HepG2 (cell line): Measurements from ENCODE around the gene TGFBI. TPM values are rescaled to one million over a fixed set of nuclear protein-coding genes. Genes with fewer than 3 reads are reported as not detected.

Experiments used
- AGO2 ChIP-seq: fragments of 200-400 bp; formaldehyde crosslinking; optimal IDR thresholded peaks from 2 replicates; pipeline ENCODE3; 2017; ENCODE audit warnings: mild to moderate bottlenecking, low read depth, low read length, moderate library complexity
- ATM ChIP-seq: fragments of 450-650 bp; IDR thresholded peaks from 2 replicates; pipeline ENCODE4 v1.7.1; 2017; ENCODE audit warnings: mild to moderate bottlenecking, borderline replicate concordance
- BRD4 ChIP-seq: sonication (generic); formaldehyde crosslinking; IDR thresholded peaks from 2 replicates; pipeline ENCODE4 v1.4.0; 2020; ENCODE audit warnings: missing genetic modification reagents
- ERF ChIP-seq: IDR thresholded peaks from 2 replicates; pipeline ENCODE4 v1.6.1; 2018; ENCODE audit warnings: missing biosample characterization, missing genetic modification reagents
- FOXC1 ChIP-seq: sonication (generic); formaldehyde crosslinking; IDR thresholded peaks from 2 replicates; pipeline ENCODE4 v1.8.0; 2022; ENCODE audit warnings: mild to moderate bottlenecking, missing genetic modification reagents, borderline replicate concordance
- HNRNPUL1 ChIP-seq: fragments of 200-400 bp; formaldehyde crosslinking; IDR thresholded peaks from 2 replicates; pipeline ENCODE4 v1.6.1; 2017; ENCODE audit warnings: low read depth, mild to moderate bottlenecking, low read length, moderate library complexity
- KAT2B ChIP-seq: fragments of 150-350 bp; IDR thresholded peaks from 2 replicates; pipeline ENCODE4 v1.6.1; 2014; ENCODE audit warnings: low read depth, low read length, borderline replicate concordance
- MZF1 ChIP-seq: sonication (generic); formaldehyde crosslinking; IDR thresholded peaks from 2 replicates; pipeline ENCODE4 v1.8.1; 2023; ENCODE audit warnings: mild to moderate bottlenecking, missing genetic modification reagents, borderline replicate concordance
- NCOA2 ChIP-seq: sonication (generic); formaldehyde crosslinking; IDR thresholded peaks from 2 replicates; pipeline ENCODE4 v1.8.0; 2022; ENCODE audit warnings: inconsistent platforms
- PCBP1 ChIP-seq: fragments of 200-400 bp; formaldehyde crosslinking; IDR thresholded peaks from 2 replicates; pipeline ENCODE4 v1.6.1; 2017; ENCODE audit warnings: mild to moderate bottlenecking, low read depth, low read length, borderline replicate concordance
- SAP130 ChIP-seq: IDR thresholded peaks from 2 replicates; pipeline ENCODE4 v1.6.1; 2016; ENCODE audit warnings: low read depth
- SMC3 ChIP-seq: IDR thresholded peaks from 2 replicates; pipeline ENCODE4 v1.6.1; 2011; ENCODE audit warnings: low read length, improper control_type of control experiment
- TARDBP ChIP-seq: sonication (generic); formaldehyde crosslinking; IDR thresholded peaks from 2 replicates; pipeline ENCODE4 v1.8.0; 2022; ENCODE audit warnings: mild to moderate bottlenecking, missing genetic modification reagents
- TEAD3 ChIP-seq: optimal IDR thresholded peaks from 2 replicates; pipeline ENCODE3; 2016; ENCODE audit warnings: borderline replicate concordance
- ZFP82 ChIP-seq: sonication (generic); formaldehyde crosslinking; IDR thresholded peaks from 2 replicates; pipeline ENCODE4 v1.5.1; 2020; ENCODE audit warnings: mild to moderate bottlenecking, missing genetic modification reagents, borderline replicate concordance
- ZNF367 ChIP-seq: sonication (generic); formaldehyde crosslinking; IDR thresholded peaks from 2 replicates; pipeline ENCODE4 v1.4.0; 2020; ENCODE audit warnings: missing genetic modification reagents, borderline replicate concordance
- ZNF724P ChIP-seq: sonication (generic); formaldehyde crosslinking; IDR thresholded peaks from 2 replicates; pipeline ENCODE4 v1.8.0; 2022; ENCODE audit warnings: missing genetic modification reagents, borderline replicate concordance
- polyA plus RNA-seq, 8 experiments: library from polyadenylated mRNA; depleted of rRNA in 3 of 8; stranded (reverse) in 7 of 8; unstranded in 1 of 8; fragments of >200 nt; fragmentation: Illumina TruSeq in 4 of 8; extraction: Trizol in 4 of 8; gene quantifications; 2 replicates each; pipeline versions ENCODE4 v1.2.1 to v1.2.3, GENCODE V29; 2011 to 2016; ENCODE audit warnings: low read depth in 4 of 8, missing spikeins in 1 of 8, mixed read lengths in 1 of 8; ENCODE audit not compliant: insufficient read depth in 1 of 8
- total RNA-seq, 5 experiments: library from RNA; depleted of rRNA; stranded (reverse); fragments of >200 nt; fragmentation: Illumina TruSeq; extraction: Trizol; gene quantifications; 2 replicates each; pipeline ENCODE4 v1.2.3, GENCODE V29; 2016; ENCODE audit warnings: low read depth in 1 of 5
- TF ChIP-seq, protein P1 (sequence below): sonication (generic); formaldehyde crosslinking; conservative IDR thresholded peaks from 2 replicates; pipeline ENCODE4 v1.4.0; 2020; ENCODE audit warnings: mild to moderate bottlenecking, missing genetic modification reagents, moderate library complexity
- TF ChIP-seq, protein P2 (sequence below): sonication (generic); formaldehyde crosslinking; IDR thresholded peaks from 2 replicates; pipeline ENCODE4 v1.4.0; 2020; ENCODE audit warnings: mild to moderate bottlenecking, missing genetic modification reagents, borderline replicate concordance
- TF ChIP-seq, protein P3 (sequence below): sonication (generic); formaldehyde crosslinking; IDR thresholded peaks from 2 replicates; pipeline ENCODE4 v1.5.0; 2020; ENCODE audit warnings: mild to moderate bottlenecking, missing genetic modification reagents

The TGFBI gene
- total and polyA plus RNA-seq, 2 of the 13 experiments (the other 11 are each of a cell fraction or from before 2014, with no cell fraction given): 275 to 457 TPM

DNA sequence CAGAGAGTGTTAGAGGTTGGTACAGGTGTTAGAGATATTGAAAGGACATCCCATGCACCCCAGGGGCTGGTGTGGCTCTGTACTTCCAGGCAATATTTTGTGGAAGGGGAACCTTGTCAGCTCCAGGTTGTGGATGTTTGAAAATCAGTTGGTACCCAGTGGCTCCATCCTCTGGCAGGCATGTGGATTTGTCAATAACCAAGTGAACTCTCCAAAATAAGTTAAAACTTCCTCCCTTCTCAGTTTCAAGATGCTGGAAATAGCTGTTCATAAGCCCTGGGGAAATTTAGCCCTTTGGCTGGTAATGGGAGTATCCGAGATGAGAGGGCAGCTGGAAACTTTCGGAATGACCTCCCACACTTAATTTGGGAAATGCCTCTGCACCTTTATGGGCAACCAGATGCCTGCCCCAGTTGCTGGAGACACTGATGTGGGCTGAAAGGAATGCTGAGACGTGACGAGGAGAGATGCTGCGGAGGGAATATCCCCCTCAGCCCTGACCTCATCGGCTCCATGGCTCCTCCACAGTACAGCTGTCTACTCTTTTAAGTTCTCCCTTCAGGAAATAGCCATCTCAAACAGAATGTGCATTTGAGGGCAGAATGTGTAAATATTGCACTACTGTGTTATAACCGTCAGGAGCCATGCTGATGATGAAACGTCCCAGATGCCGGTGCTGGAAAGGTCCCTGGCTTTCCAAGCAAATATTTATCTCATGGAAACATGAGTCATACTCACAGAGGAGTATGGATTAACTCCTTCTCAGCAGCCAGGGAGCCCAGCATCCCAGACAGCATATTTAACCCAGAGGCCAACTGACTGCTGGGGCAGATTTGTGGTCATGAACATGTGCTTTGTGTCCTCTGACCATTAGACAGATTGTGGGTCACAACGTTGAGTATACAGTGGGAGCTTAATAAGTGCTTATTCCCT is 29.5 kb downstream of the TGFBI start (continued):
- TF ChIP-seq ZNF724P (CRISPR knock-in tag): no peak
- TF ChIP-seq AGO2: no peak
- TF ChIP-seq, protein P1, sequence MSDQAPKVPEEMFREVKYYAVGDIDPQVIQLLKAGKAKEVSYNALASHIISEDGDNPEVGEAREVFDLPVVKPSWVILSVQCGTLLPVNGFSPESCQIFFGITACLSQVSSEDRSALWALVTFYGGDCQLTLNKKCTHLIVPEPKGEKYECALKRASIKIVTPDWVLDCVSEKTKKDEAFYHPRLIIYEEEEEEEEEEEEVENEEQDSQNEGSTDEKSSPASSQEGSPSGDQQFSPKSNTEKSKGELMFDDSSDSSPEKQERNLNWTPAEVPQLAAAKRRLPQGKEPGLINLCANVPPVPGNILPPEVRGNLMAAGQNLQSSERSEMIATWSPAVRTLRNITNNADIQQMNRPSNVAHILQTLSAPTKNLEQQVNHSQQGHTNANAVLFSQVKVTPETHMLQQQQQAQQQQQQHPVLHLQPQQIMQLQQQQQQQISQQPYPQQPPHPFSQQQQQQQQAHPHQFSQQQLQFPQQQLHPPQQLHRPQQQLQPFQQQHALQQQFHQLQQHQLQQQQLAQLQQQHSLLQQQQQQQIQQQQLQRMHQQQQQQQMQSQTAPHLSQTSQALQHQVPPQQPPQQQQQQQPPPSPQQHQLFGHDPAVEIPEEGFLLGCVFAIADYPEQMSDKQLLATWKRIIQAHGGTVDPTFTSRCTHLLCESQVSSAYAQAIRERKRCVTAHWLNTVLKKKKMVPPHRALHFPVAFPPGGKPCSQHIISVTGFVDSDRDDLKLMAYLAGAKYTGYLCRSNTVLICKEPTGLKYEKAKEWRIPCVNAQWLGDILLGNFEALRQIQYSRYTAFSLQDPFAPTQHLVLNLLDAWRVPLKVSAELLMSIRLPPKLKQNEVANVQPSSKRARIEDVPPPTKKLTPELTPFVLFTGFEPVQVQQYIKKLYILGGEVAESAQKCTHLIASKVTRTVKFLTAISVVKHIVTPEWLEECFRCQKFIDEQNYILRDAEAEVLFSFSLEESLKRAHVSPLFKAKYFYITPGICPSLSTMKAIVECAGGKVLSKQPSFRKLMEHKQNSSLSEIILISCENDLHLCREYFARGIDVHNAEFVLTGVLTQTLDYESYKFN (CRISPR knock-in tag): peak; percentile 97
- TF ChIP-seq ATM: no peak; the same call in 1 of the 2 replicates
- no peak for TF ChIP-seq KAT2B
- TF ChIP-seq, protein P2, sequence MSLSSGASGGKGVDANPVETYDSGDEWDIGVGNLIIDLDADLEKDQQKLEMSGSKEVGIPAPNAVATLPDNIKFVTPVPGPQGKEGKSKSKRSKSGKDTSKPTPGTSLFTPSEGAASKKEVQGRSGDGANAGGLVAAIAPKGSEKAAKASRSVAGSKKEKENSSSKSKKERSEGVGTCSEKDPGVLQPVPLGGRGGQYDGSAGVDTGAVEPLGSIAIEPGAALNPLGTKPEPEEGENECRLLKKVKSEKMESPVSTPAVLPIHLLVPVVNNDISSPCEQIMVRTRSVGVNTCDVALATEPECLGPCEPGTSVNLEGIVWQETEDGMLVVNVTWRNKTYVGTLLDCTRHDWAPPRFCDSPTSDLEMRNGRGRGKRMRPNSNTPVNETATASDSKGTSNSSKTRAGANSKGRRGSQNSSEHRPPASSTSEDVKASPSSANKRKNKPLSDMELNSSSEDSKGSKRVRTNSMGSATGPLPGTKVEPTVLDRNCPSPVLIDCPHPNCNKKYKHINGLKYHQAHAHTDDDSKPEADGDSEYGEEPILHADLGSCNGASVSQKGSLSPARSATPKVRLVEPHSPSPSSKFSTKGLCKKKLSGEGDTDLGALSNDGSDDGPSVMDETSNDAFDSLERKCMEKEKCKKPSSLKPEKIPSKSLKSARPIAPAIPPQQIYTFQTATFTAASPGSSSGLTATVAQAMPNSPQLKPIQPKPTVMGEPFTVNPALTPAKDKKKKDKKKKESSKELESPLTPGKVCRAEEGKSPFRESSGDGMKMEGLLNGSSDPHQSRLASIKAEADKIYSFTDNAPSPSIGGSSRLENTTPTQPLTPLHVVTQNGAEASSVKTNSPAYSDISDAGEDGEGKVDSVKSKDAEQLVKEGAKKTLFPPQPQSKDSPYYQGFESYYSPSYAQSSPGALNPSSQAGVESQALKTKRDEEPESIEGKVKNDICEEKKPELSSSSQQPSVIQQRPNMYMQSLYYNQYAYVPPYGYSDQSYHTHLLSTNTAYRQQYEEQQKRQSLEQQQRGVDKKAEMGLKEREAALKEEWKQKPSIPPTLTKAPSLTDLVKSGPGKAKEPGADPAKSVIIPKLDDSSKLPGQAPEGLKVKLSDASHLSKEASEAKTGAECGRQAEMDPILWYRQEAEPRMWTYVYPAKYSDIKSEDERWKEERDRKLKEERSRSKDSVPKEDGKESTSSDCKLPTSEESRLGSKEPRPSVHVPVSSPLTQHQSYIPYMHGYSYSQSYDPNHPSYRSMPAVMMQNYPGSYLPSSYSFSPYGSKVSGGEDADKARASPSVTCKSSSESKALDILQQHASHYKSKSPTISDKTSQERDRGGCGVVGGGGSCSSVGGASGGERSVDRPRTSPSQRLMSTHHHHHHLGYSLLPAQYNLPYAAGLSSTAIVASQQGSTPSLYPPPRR (CRISPR knock-in tag): peak; percentile 96
- TF ChIP-seq MZF1 (CRISPR knock-in tag): no peak
- peak; percentile 97 for TF ChIP-seq ERF (CRISPR knock-in tag)
- TF ChIP-seq PCBP1: no peak
- TF ChIP-seq, protein P3, sequence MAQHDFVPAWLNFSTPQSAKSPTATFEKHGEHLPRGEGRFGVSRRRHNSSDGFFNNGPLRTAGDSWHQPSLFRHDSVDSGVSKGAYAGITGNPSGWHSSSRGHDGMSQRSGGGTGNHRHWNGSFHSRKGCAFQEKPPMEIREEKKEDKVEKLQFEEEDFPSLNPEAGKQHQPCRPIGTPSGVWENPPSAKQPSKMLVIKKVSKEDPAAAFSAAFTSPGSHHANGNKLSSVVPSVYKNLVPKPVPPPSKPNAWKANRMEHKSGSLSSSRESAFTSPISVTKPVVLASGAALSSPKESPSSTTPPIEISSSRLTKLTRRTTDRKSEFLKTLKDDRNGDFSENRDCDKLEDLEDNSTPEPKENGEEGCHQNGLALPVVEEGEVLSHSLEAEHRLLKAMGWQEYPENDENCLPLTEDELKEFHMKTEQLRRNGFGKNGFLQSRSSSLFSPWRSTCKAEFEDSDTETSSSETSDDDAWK (CRISPR knock-in tag): no peak
- peak; percentile 49 for TF ChIP-seq SMC3
- no peak for TF ChIP-seq ZNF367
- peak; percentile 89 for TF ChIP-seq TARDBP (CRISPR knock-in tag)
- peak; percentile 97 for TF ChIP-seq NCOA2 (CRISPR knock-in tag)
- TF ChIP-seq ZFP82 (CRISPR knock-in tag): no peak
- peak; percentile 46; the same call in 1 of the 2 replicates for TF ChIP-seq FOXC1 (CRISPR knock-in tag)
- TF ChIP-seq TEAD3 (CRISPR knock-in tag): peak; percentile 96
- TF ChIP-seq BRD4 (CRISPR knock-in tag): no peak
- peak; percentile 97 for TF ChIP-seq SAP130 (CRISPR knock-in tag)
- TF ChIP-seq HNRNPUL1: no peak
